Caki2 (cell line): ENCODE results near the gene LRRC56. TPM values are rescaled to one million over a fixed set of nuclear protein-coding genes. Genes with fewer than 3 reads are reported as not detected.

Experiments used
- DNase-seq: peaks from one replicate; pipeline ENCODE4 v3.0.0-alpha.2; 2015; ENCODE audit warnings: low read depth
- in situ Hi-C: cut with HindIII; loops from 2 replicates; pipeline ENCODE4 v1.10.0; 2016; ENCODE audit warnings: low sequenced_read_pairs, low pct_unique_long_range_greater_than_20kb, mixed read lengths
- total RNA-seq: library from RNA; depleted of rRNA; stranded (reverse); fragments of >200 nt; shearing (Covaris generic); gene quantifications from 2 replicates; pipeline ENCODE4 v1.2.3, GENCODE V29; 2014; ENCODE audit warnings: low replicate concordance; rRNA removed

Gene LRRC56
- total RNA-seq, 1 experiment from 2014 or later = 3.4 TPM

GRCh38 chr11:601573-602245, 64.4 kb downstream of the LRRC56 start:
- no peak for DNase-seq
- in situ Hi-C loops = no loop called here

- DNase-seq = no peak
- in situ Hi-C loops = no loop called here
Measured at GRCh38 chr11:603154-603553, 65.8 kb downstream of the LRRC56 start.

Other genes starting within 250 kb of the LRRC56 start
- 7.9 and 11.2 TPM in 2 replicates for gene PGGHG, start 248.4 kb upstream of the LRRC56 start, total RNA-seq
- not detected in 2 replicates for gene IFITM5, start 238.0 kb upstream of the LRRC56 start, total RNA-seq
- gene IFITM2, start 229.7 kb upstream of the LRRC56 start, total RNA-seq = not detected in 2 replicates
- 2.0 and 10.3 TPM in 2 replicates for gene IFITM1, start 223.5 kb upstream of the LRRC56 start, total RNA-seq
- 6.2 and 23.7 TPM in 2 replicates for gene IFITM3, start 216.7 kb upstream of the LRRC56 start, total RNA-seq
- 23.9 and 61.5 TPM in 2 replicates for gene B4GALNT4, start 168.0 kb upstream of the LRRC56 start, total RNA-seq
- gene PKP3, start 143.3 kb upstream of the LRRC56 start, total RNA-seq = 70.7 and 103 TPM in 2 replicates
- 66.9 and 103 TPM in 2 replicates for gene SIGIRR, start 122.5 kb upstream of the LRRC56 start, total RNA-seq
- gene ANO9, start 95.5 kb upstream of the LRRC56 start, total RNA-seq = not detected in 2 replicates
- 36.9 and 50.2 TPM in 2 replicates for gene PTDSS2, start 87.2 kb upstream of the LRRC56 start, total RNA-seq
- 271 and 316 TPM in 2 replicates for gene RNH1, start 30.3 kb upstream of the LRRC56 start, total RNA-seq
- 43.8 and 120 TPM in 2 replicates for gene HRAS, start 2.0 kb upstream of the LRRC56 start, total RNA-seq
- 6.7 and 18.4 TPM in 2 replicates for gene LMNTD2, start 23.2 kb downstream of the LRRC56 start, total RNA-seq
- gene RASSF7, start 23.4 kb downstream of the LRRC56 start, total RNA-seq = 107 and 124 TPM in 2 replicates
- gene PHRF1, start 38.9 kb downstream of the LRRC56 start, total RNA-seq = 36.5 and 42.6 TPM in 2 replicates
- 12.5 and 23.2 TPM in 2 replicates for gene IRF7, start 78.4 kb downstream of the LRRC56 start, total RNA-seq
- gene CDHR5, start 87.4 kb downstream of the LRRC56 start, total RNA-seq = not detected in 2 replicates
- not detected in 2 replicates for gene SCT, start 89.7 kb downstream of the LRRC56 start, total RNA-seq
- gene DRD4, start 99.7 kb downstream of the LRRC56 start, total RNA-seq = not detected in 2 replicates
- 37.8 and 52.4 TPM in 2 replicates for gene DEAF1, start 157.7 kb downstream of the LRRC56 start, total RNA-seq
- 6.3 and 15.6 TPM in 2 replicates for gene TMEM80, start 158.3 kb downstream of the LRRC56 start, total RNA-seq
- gene EPS8L2, start 168.7 kb downstream of the LRRC56 start, total RNA-seq = 264 and 273 TPM in 2 replicates
- gene TALDO1, start 209.9 kb downstream of the LRRC56 start, total RNA-seq = 1,239 and 1,416 TPM in 2 replicates
- 27.5 and 45.0 TPM in 2 replicates for gene GATD1, start 240.0 kb downstream of the LRRC56 start, total RNA-seq